Stimulated activated CD4-positive, alpha-beta T cell treated with anti-CD3 and anti-CD28 coated beads, Interleukin-12 subunit alpha, Interleukin-12 subunit beta, amount 100 ng/mL, for 48 hours (primary cell): ENCODE measurements around the gene INSYN2B.

Experiments used
- DNase-seq, 3 donors: peaks; one replicate each; pipeline ENCODE4 v3.0.0-alpha.2; 2020; ENCODE audit warnings: low read depth in 2 of 3, low spot score in 1 of 3

INSYN2B gene

GRCh38 chr5:169934990-169935389, 45.3 kb downstream of the INSYN2B start:
- no peak for DNase-seq

GRCh38 chr5:169933616-169934015, 46.7 kb downstream of the INSYN2B start:
- no peak for DNase-seq

GRCh38 chr5:169933127-169933526, 47.2 kb downstream of the INSYN2B start:
- no peak for DNase-seq

GRCh38 chr5:169923988-169924387, 56.3 kb downstream of the INSYN2B start:
- DNase-seq, result peak in 1 of 3 donors; percentile 4

- DNase-seq, result no peak
Measured at GRCh38 chr5:169922474-169922873, 57.8 kb downstream of the INSYN2B start.

- no peak for DNase-seq
Measured at GRCh38 chr5:169921949-169922348, 58.3 kb downstream of the INSYN2B start.

- DNase-seq, result no peak
Measured at GRCh38 chr5:169921384-169921783, 58.9 kb downstream of the INSYN2B start.

GRCh38 chr5:169920474-169920873, 59.8 kb downstream of the INSYN2B start:
- no peak for DNase-seq

- no peak for DNase-seq
Measured at GRCh38 chr5:169918228-169918627, 62.1 kb downstream of the INSYN2B start.

GRCh38 chr5:169917500-169917899, 62.8 kb downstream of the INSYN2B start:
- DNase-seq, result no peak

GRCh38 chr5:169914766-169915165, 65.5 kb downstream of the INSYN2B start:
- no peak for DNase-seq

GRCh38 chr5:169913479-169913878, 66.8 kb downstream of the INSYN2B start:
- no peak for DNase-seq

- DNase-seq, result no peak
Measured at GRCh38 chr5:169911448-169912212, 68.7 kb downstream of the INSYN2B start.

- DNase-seq, result no peak
Measured at GRCh38 chr5:169910393-169910792, 69.9 kb downstream of the INSYN2B start.

GRCh38 chr5:169909945-169910344, 70.3 kb downstream of the INSYN2B start:
- DNase-seq, result no peak

- no peak for DNase-seq
Measured at GRCh38 chr5:169908864-169909263, 71.4 kb downstream of the INSYN2B start.

GRCh38 chr5:169906745-169907649, 73.3 kb downstream of the INSYN2B start:
- no peak for DNase-seq

GRCh38 chr5:169905017-169905416, 75.3 kb downstream of the INSYN2B start:
- DNase-seq, result no peak

- no peak for DNase-seq
Measured at GRCh38 chr5:169904508-169904907, 75.8 kb downstream of the INSYN2B start.

- no peak for DNase-seq
Measured at GRCh38 chr5:169904059-169904458, 76.2 kb downstream of the INSYN2B start.

- no peak for DNase-seq
Measured at GRCh38 chr5:169901896-169902295, 78.4 kb downstream of the INSYN2B start.

- DNase-seq, result no peak
Measured at GRCh38 chr5:169897481-169897880, 82.8 kb downstream of the INSYN2B start.
